Ovary (tissue), 9 donors: ENCODE results near the gene CHCHD3. TPM values are rescaled to one million over a fixed set of nuclear protein-coding genes. Genes with fewer than 3 reads are reported as not detected.

ENCODE experiments used
- DNase-seq, 5 donors: peaks; one replicate each; pipeline ENCODE4 v3.0.0-alpha.2; 2019 to 2020
- H3K27ac ChIP-seq, 2 donors: fragments of 200-600 bp; one replicate each; pipeline versions ENCODE4 v1.5.1 to v1.8.0; 2019 to 2022
- H3K27me3 ChIP-seq: fragments of 200-600 bp; one replicate; pipeline ENCODE4 v1.8.0; 2022
- H3K36me3 ChIP-seq: fragments of 200-600 bp; sonication (generic); one replicate; pipeline ENCODE4 v1.5.1; 2019
- H3K4me1 ChIP-seq: one replicate; pipeline ENCODE4 v1.8.1; 2013; ENCODE audit warnings: mild to moderate bottlenecking, moderate library complexity; ENCODE audit not compliant: insufficient read depth
- H3K4me3 ChIP-seq: fragments of 200-600 bp; sonication (generic); one replicate; pipeline ENCODE4 v1.5.1; 2017
- H3K9me3 ChIP-seq, 2 donors: fragments of 200-600 bp in 1 of 2; sonication (generic) in 1 of 2; one replicate each; pipeline versions ENCODE4 v1.5.1 to v1.8.1; 2013 to 2019; ENCODE audit warnings: mild to moderate bottlenecking in 1 of 2, moderate library complexity in 1 of 2
- EP300 ChIP-seq: sonication (generic); formaldehyde crosslinking; IDR thresholded peaks from one replicate; pipeline ENCODE4 v1.6.1; 2017; ENCODE audit warnings: antibody characterized with exemption
- POLR2A ChIP-seq: fragments of 450-650 bp; IDR thresholded peaks from one replicate; pipeline ENCODE4 v1.6.1; 2017; ENCODE audit warnings: antibody characterized with exemption, mild to moderate bottlenecking, moderate library complexity
- WGBS, 3 donors: extraction: QIAGEN DNeasy Blood & Tissue Kit in 1 of 3; methylation state at CpG; one replicate each; pipeline versions ENCODE4 v1.1.5 to v1.1.7; 2013 to 2017; 5-methylcytosine and 5-hydroxymethylcytosine counted together
- intact Hi-C, 4 donors: fragments of 100-400 bp; cut with DNase I; formaldehyde crosslinking; loops; one replicate each; pipeline versions ENCODE4 v1.11.0 to v1.15.1; 2022 to 2023
- polyA plus RNA-seq, 2 donors: library from polyadenylated mRNA; stranded (reverse); fragments of 200-250 nt in 1 of 2; fragments of 350-450 nt in 1 of 2; fragmentation: Illumina TruSeq in 1 of 2; extraction: RNeasy Lipid Tissue Mini Kit (QIAGEN cat#74804) in 1 of 2; gene quantifications; one replicate each; pipeline ENCODE4 v1.2.3, GENCODE V29; 2013 to 2014
- total RNA-seq, 7 donors: library from RNA; depleted of rRNA in 2 of 7; stranded (reverse); fragments of >200 nt in 2 of 7; fragmentation: NEBNext Ultra II Directional in 3 of 7; extraction: Animal tissue kit (Norgen Biotek cat#: 25700) in 3 of 7; gene quantifications; one replicate each; pipeline versions ENCODE4 v1.1.0 to v1.2.4, GENCODE V29; 2016 to 2023
- TF ChIP-seq, protein P1 (sequence below), 3 donors: fragments of 450-650 bp in 2 of 3; fragments of 200-600 bp in 1 of 3; IDR thresholded peaks; one replicate each; pipeline versions ENCODE4 v1.5.1 to v1.8.0; 2016 to 2022; ENCODE audit warnings: antibody characterized with exemption in 3 of 3, mild to moderate bottlenecking in 1 of 3
- donor health status: DM: no; HTN: no; CAD: no; lungs with moderate emphysema.
- donor health status: DM: no; HTN: no; CAD: no.
- donor health status: Bipolar disorder and iron deficiency.
- donor health status: DM: yes; HTN: yes; CAD: no.
- donor health status: DM: no; HTN: no; CAD: no.
- donor health status: DM: yes; HTN: yes; CAD: no.

Gene CHCHD3
- total and polyA plus RNA-seq, 9 donors = 31.4 to 59.1 (median 36.7) TPM

DNA sequence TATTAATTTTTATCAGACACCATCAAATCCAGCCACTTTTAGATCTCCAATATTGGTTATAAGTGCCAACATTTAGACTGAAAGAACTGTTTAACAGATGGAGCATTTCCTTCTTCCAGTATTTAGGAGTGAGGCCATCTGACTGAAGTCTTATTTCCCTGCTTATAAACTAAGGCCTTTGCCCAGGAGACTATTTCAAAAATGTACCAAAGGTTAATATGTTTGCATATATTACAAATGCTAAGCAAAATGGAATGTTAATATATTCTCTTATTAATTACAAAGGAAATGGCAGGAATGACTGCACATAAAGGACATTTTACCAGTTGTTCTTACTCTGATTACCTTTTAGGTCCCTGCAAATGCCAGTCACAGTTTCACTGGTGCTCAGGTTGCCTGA, 266.8 kb downstream of the CHCHD3 start:
- Histone ChIP-seq H3K9me3 (no peaks in the 10 kb centered on the region), H3K27ac (no peak overlapping the region), H3K4me3 (no peak overlapping the region), H3K4me1 (no peaks in the 10 kb centered on the region), H3K36me3 (no peaks in the 10 kb centered on the region), H3K27me3 (no peaks in the 10 kb centered on the region)
- no peak for DNase-seq
- intact Hi-C loops = no loop called here
- TF ChIP-seq EP300 (no peak), POLR2A (no peak)
- TF ChIP-seq, protein P1, sequence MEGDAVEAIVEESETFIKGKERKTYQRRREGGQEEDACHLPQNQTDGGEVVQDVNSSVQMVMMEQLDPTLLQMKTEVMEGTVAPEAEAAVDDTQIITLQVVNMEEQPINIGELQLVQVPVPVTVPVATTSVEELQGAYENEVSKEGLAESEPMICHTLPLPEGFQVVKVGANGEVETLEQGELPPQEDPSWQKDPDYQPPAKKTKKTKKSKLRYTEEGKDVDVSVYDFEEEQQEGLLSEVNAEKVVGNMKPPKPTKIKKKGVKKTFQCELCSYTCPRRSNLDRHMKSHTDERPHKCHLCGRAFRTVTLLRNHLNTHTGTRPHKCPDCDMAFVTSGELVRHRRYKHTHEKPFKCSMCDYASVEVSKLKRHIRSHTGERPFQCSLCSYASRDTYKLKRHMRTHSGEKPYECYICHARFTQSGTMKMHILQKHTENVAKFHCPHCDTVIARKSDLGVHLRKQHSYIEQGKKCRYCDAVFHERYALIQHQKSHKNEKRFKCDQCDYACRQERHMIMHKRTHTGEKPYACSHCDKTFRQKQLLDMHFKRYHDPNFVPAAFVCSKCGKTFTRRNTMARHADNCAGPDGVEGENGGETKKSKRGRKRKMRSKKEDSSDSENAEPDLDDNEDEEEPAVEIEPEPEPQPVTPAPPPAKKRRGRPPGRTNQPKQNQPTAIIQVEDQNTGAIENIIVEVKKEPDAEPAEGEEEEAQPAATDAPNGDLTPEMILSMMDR (IDR thresholded peaks at IDR 0.05) = no peak

DNA sequence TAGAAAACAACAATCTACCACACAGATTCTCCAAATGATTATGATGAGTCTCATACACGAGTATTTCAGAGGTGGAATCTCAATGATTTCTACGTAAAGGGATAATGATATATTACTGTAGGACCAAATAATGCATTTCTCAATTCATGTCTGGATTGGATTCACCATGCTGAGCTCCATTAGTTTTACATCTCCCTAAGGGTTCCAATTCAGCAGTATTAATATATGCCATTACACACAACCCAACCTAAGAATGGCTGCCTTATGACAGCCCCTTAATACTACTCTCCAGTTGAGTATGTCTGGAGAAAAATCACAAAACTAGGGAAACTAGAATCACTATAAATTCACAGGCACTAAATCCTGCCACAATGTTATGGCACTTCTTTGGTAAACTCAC, 271.3 kb downstream of the CHCHD3 start:
- Histone ChIP-seq H3K9me3 (no peaks in the 10 kb centered on the region), H3K36me3 (no peaks in the 10 kb centered on the region), H3K4me3 (no peak overlapping the region), H3K27me3 (no peaks in the 10 kb centered on the region), H3K27ac (no peak overlapping the region), H3K4me1 (no peaks in the 10 kb centered on the region)
- intact Hi-C loops = no loop called here
- 96% methylated on average over 2 of the region's 2 CpGs for WGBS, 3 donors
- no peak for DNase-seq
- TF ChIP-seq, protein P1 (IDR thresholded peaks at IDR 0.05) = no peak
- no peak for TF ChIP-seq POLR2A
- no peak for TF ChIP-seq EP300

DNA sequence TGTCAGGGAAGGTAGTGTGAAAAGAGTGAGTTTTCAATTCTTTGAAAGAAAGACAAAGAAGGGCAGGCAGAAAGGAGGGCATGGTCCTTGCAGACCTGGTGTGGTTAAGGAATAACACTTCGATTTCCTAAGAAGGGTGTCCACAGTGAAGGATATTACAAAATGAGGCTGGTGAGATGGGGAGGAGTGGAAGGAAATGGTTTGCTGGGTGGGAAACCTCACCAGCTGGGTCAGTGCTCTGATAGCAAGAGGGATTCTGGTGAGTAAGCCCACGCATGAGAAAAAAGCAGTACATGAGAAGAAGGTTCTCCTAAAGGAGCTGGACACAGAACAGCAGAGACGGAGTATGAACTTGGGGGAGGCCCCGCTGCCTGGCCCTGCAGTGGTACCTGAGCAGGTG, 275.1 kb downstream of the CHCHD3 start:
- Histone ChIP-seq H3K36me3 (no peaks in the 10 kb centered on the region), H3K9me3 (no peaks in the 10 kb centered on the region), H3K27ac (no peak overlapping the region), H3K27me3 (no peaks in the 10 kb centered on the region), H3K4me1 (no peaks in the 10 kb centered on the region), H3K4me3 (no peak overlapping the region)
- no peak for DNase-seq
- TF ChIP-seq EP300 (no peak), POLR2A (no peak)
- TF ChIP-seq, protein P1 (IDR thresholded peaks at IDR 0.05) = no peak
- intact Hi-C loops = no loop called here
- WGBS, 3 donors = 95% methylated on average over 4 of the region's 4 CpGs

DNA sequence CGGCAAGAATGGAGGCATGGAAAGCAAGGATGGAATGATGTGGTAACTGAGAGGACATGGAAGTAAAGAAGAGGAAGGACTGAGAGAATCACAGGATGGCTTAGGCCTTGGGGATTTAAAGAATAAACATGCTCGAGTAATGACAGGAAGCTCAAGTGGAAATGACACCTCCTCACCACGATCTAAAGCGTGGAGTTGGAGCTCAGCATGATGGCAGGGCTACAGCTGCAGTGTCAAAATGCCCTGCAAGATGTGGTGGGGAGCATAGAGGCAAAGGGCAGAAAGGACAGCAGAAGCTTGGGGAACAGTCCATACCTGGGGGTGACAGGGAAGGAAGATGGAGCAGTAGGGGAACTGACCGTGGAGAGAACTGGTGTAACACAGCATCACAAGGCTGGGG, 276.1 kb downstream of the CHCHD3 start:
- DNase-seq = no peak
- H3K4me3 ChIP-seq = no peak overlapping the region
- WGBS, 3 donors = 90 to 91% (median 91%) methylated on average over 5 of the region's 5 CpGs
- no peaks in the 10 kb centered on the region for H3K36me3 ChIP-seq
- intact Hi-C loops = no loop called here
- no peak overlapping the region for H3K27ac ChIP-seq
- TF ChIP-seq, protein P1 (IDR thresholded peaks at IDR 0.05) = no peak
- no peak for TF ChIP-seq POLR2A
- no peak for TF ChIP-seq EP300
- H3K4me1 ChIP-seq = no peaks in the 10 kb centered on the region
- H3K9me3 ChIP-seq = no peaks in the 10 kb centered on the region
- H3K27me3 ChIP-seq = no peaks in the 10 kb centered on the region
